ENCODE data around the gene RBM20. TPM values are rescaled to one million over a fixed set of nuclear protein-coding genes. Genes with fewer than 3 reads are reported as not detected.

RBM20 gene
- total and polyA plus RNA-seq, 2 experiments from 2014 or later, result 0.05 to 0.17 TPM

GRCh38 chr10:110859973-110860376, 215.8 kb downstream of the RBM20 start:
- no peak overlapping the region for H3K4me2 ChIP-seq
- H2AFZ ChIP-seq, result no peak overlapping the region
- Mint-ChIP-seq H3K4me3 (no peak overlapping the region), H3K4me1 (0 out of 3 replicates have a peak, but pooled peaks cover 4% of the 10 kb centered on the region), H3K36me3 (ENCODE audit: low read depth) (no peaks in the 10 kb centered on the region), H3K27me3 (ENCODE audit: insufficient read depth, low read depth, poor library complexity) (peaks cover 4% of the 10 kb centered on the region), H3K27ac (no peak overlapping the region), H3K9me3 (no peaks in the 10 kb centered on the region)
- no peaks in the 10 kb centered on the region for H3K79me2 ChIP-seq (replicated peaks; ENCODE audit: insufficient read depth)
- TF ChIP-seq CTCF (conservative IDR thresholded peaks at IDR 0.05; ENCODE audit: low read depth in 2 of 2), result no peak
- no peak for DNase-seq (ENCODE audit: low spot score)
- no peaks in the 10 kb centered on the region for H3K27me3 ChIP-seq (ENCODE audit: insufficient read depth)
- H3K9me2 ChIP-seq (ENCODE audit: insufficient read depth), result peaks cover 5% of the 10 kb centered on the region
- no peaks in the 10 kb centered on the region for H4K20me1 ChIP-seq (replicated peaks; ENCODE audit: insufficient read depth)
- H3K27ac ChIP-seq (ENCODE audit: low read depth), result no peak overlapping the region
- ATAC-seq, result no peak
- no peaks in the 10 kb centered on the region for H3K36me3 ChIP-seq (ENCODE audit: insufficient read depth)
- no peaks in the 10 kb centered on the region for H3F3A ChIP-seq (replicated peaks; ENCODE audit: low read depth)
- H3K4me1 ChIP-seq (ENCODE audit: insufficient read depth), result no peaks in the 10 kb centered on the region
- H3K4me3 ChIP-seq, result no peak overlapping the region

- H3F3A ChIP-seq (replicated peaks; ENCODE audit: low read depth), result no peaks in the 10 kb centered on the region
- Mint-ChIP-seq H3K27ac (no peak overlapping the region), H3K27me3 (ENCODE audit: insufficient read depth, low read depth, poor library complexity) (peaks cover 2% of the 10 kb centered on the region), H3K4me1 (peaks cover 10% of the 10 kb centered on the region; the same call in 2 of the 3 replicates), H3K9me3 (no peaks in the 10 kb centered on the region), H3K36me3 (ENCODE audit: low read depth) (no peaks in the 10 kb centered on the region), H3K4me3 (no peak overlapping the region)
- H3K9me2 ChIP-seq (ENCODE audit: insufficient read depth), result peaks cover 5% of the 10 kb centered on the region
- H3K4me1 ChIP-seq (ENCODE audit: insufficient read depth), result no peaks in the 10 kb centered on the region
- H3K4me3 ChIP-seq, result no peak overlapping the region
- no peak for ATAC-seq
- no peaks in the 10 kb centered on the region for H3K36me3 ChIP-seq (ENCODE audit: insufficient read depth)
- H3K27ac ChIP-seq (ENCODE audit: low read depth), result no peak overlapping the region
- H4K20me1 ChIP-seq (replicated peaks; ENCODE audit: insufficient read depth), result no peaks in the 10 kb centered on the region
- H3K27me3 ChIP-seq (ENCODE audit: insufficient read depth), result no peaks in the 10 kb centered on the region
- H3K4me2 ChIP-seq, result no peak overlapping the region
- no peak for DNase-seq (ENCODE audit: low spot score)
- H2AFZ ChIP-seq, result no peak overlapping the region
- H3K79me2 ChIP-seq (replicated peaks; ENCODE audit: insufficient read depth), result no peaks in the 10 kb centered on the region
- TF ChIP-seq ZNF331 (CRISPR knock-in tag; IDR thresholded peaks at IDR 0.05; ENCODE audit: low read depth), result no peak
- no peak for TF ChIP-seq EZH2phosphoT487 (IDR thresholded peaks at IDR 0.05; ENCODE audit: unreplicated experiment)
- TF ChIP-seq ZNF462 (CRISPR knock-in tag; IDR thresholded peaks at IDR 0.05), result no peak
- no peak for TF ChIP-seq ETS1 (IDR thresholded peaks at IDR 0.05)
- no peak for TF ChIP-seq EZH2 (IDR thresholded peaks at IDR 0.05; ENCODE audit: low read depth, unreplicated experiment)
- TF ChIP-seq CTCF (conservative IDR thresholded peaks at IDR 0.05; ENCODE audit: low read depth in 2 of 2), result no peak
These were observed 216.6 kb downstream of the RBM20 start for GRCh38 chr10:110860576-110861241.

All from GM23338 (cell line).